ENCODE results near the gene CAPN5.

Gene CAPN5

GRCh38 chr11:77138106-77138649, 71.4 kb downstream of the CAPN5 start:
- no peak for TF ChIP-seq CTCF (IDR thresholded peaks at IDR 0.05; ENCODE audit: extremely low read depth, missing control alignments)
- no peak for DNase-seq (ENCODE audit: low spot score)

- DNase-seq (ENCODE audit: low spot score), result no peak
- TF ChIP-seq CTCF (IDR thresholded peaks at IDR 0.05; ENCODE audit: extremely low read depth, missing control alignments), result no peak
Observed at GRCh38 chr11:77139201-77139600, 72.4 kb downstream of the CAPN5 start.

- DNase-seq (ENCODE audit: low spot score), result no peak
- no peak for TF ChIP-seq CTCF (IDR thresholded peaks at IDR 0.05; ENCODE audit: extremely low read depth, missing control alignments)
Observed at GRCh38 chr11:77140231-77140851, 73.6 kb downstream of the CAPN5 start.

GRCh38 chr11:77141034-77141433, 74.3 kb downstream of the CAPN5 start:
- no peak for TF ChIP-seq CTCF (IDR thresholded peaks at IDR 0.05; ENCODE audit: extremely low read depth, missing control alignments)
- DNase-seq (ENCODE audit: low spot score), result no peak

- TF ChIP-seq CTCF (IDR thresholded peaks at IDR 0.05; ENCODE audit: extremely low read depth, missing control alignments), result no peak
- DNase-seq (ENCODE audit: low spot score), result no peak
Observed at GRCh38 chr11:77141475-77141874, 74.7 kb downstream of the CAPN5 start.

- no peak for DNase-seq (ENCODE audit: low spot score)
- TF ChIP-seq CTCF (IDR thresholded peaks at IDR 0.05; ENCODE audit: extremely low read depth, missing control alignments), result no peak
Observed at GRCh38 chr11:77142091-77142975, 75.6 kb downstream of the CAPN5 start.

- DNase-seq (ENCODE audit: low spot score), result no peak
- TF ChIP-seq CTCF (IDR thresholded peaks at IDR 0.05; ENCODE audit: extremely low read depth, missing control alignments), result no peak
Observed at GRCh38 chr11:77143405-77144020, 76.7 kb downstream of the CAPN5 start.
